ENCODE results near the gene SFT2D1.

Gene SFT2D1

DNA sequence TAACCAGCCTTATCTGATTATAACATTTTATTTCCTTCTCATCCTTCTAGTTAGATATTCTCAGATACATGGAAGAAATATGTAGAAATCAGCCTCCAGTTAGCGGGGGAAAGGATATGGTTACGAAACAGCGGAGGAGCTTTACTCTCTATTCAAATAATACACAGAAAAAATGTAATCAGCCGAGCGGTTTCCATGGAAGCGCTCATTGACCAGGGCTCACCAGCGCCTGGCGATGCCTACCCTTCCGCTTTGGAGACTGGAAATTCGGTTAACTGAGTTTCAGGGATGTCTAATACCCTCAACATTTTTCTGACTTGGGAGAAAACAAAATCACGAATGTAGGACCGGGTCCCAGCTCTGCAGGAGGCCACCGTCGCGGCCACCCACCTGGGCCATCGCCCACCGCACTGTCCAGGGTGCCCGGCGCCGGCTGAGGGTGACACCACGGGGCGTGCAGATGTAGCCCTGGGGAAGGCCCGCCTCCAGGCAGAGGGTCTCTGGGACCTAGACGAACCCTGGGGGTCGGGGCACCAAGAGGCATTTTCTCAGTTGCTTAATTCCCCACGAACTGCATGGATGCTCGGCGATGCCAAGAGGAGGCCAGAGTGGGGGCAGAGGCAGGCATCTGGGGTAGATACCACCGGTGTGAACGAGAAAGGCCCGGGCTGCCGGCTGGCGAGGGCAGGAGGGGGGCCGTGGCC is 35.8 kb downstream of the SFT2D1 start:
- no peak for DNase-seq

DNA sequence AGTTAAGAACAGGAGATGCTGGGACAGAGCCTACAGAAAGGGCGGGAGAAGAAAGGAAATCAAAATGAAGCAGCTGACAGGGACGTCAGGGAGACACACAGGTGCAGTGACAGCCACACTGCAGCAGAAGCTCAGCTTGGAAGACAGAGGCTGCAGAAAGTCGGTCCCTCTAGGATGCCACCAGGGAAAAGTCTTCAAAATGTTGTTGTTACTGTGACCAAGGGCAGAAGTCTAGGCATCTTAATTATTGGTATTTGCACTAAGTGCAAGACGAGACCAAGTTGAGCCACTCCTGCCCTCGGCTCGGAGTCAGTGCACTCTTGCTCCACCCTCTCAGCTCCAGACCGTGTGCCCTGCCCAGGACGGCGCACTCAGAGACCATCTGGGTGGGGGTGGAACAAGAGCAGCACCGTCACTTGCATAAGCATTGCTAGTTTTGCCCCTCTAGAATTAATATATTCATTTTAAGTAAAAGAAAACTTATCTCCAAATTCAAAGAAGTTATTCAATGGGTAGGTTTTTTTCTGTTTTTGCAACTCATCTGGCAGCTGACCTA is 36.7 kb downstream of the SFT2D1 start:
- no peak for DNase-seq

DNA sequence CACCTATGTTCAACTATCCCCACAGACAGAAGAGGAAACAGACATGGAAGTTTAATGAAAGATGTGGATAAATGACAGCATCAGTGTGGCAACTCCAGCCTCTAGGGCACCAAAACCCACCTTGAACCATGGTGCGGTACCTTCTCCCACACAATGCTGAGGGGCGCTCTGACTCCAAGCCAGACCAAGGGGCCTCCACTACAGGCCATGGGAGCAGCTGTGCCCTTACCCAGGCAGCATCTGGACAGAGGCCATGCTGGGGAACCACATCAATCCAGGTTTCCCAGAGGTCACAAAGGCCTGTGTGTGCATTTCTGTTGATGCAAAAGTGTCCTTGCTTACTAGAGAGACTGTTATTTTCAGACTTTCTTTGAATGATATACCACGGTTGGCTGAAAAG is 38.2 kb downstream of the SFT2D1 start:
- no peak for DNase-seq

DNA sequence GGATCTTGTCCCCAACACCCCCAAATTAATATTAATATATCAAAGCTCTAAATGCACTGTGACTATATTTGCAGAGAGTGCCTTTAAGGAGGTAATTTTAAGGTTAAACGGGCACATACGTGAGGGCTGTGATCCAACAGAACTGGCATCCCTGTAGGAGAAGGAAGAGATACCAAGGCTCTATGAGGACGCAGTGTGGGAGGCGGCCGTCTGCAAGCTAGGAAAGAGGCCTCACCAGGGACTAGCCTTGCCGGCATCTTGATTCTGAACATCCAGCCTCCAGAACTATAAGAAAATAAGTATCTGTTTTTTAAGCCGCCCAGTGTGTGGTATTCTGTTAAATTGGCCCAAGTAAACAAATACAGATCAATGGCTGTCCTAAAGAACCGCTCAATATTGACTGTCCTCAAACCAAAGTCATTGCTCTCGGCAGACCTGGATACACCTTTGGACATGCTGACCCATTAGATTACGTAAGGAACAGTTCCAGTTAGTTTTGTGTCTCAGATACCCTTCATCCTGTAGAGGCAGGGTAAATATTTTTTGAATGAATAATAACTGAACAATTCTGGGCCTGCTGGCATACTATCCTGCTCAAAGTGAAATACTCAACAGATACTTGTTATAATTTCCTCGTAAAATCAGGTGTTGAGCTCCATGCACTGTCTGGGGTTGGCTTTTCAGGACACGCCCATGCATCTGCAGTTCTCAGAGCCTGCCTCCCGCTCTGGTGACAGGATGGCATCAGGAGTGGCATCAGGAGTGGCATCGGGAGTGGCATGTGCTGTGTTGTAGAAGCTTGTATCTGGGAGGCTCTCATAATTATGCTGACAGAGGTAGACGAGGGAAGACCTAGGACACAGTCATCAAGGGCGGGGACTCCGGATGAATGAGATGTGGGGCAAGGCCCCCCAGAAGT is 40.5 kb downstream of the SFT2D1 start:
- DNase-seq, result no peak

DNA sequence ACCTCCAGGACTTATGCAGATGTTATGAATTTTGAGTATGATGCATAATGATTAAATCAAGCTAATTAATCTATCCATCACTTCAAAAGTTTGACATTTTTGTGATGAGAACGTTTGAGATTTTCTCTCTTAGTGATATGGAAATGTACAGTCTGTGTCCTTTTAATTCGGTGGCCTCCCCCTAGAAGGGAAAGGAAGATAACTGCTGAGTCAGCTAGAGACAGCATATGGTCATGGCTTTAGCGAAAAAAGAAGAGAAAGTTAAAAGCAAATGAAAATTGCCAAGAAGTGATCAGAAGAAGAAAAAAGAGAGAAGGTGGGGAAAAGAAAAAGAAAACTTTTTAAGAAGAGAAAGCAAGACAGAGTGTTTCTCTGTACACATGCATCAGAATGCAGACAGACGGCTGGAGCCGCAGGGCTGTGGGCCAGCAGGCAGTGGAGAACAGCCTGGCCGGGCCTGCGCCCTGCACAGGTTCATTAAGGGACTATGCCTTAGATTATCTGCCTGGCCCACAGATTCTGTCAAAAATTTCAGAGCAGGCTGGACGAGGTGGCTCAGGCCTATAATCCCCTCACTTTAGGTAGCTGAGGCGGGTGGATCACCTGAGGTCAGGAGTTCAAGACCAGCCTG is 41.9 kb downstream of the SFT2D1 start:
- DNase-seq, result no peak

DNA sequence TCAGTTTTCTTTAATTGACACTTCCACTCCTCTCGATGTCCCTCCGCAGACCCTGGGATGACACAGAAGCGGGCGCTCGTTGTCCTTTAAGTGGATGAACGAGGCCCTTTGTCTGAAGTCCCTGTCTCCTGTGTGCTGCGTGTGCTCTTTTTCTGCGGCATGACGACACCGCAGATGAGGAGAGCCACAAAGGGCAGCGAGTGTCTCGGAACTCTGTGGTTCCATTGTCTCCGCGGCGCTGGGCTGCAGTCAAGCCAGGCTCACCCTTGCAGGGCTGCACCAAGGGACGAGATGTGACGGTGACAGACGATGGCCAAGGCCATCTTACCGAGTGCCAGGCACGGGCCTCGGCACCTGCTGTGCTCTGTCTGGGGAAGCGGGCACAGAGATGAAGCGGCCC is 44.7 kb downstream of the SFT2D1 start:
- no peak for DNase-seq

DNA sequence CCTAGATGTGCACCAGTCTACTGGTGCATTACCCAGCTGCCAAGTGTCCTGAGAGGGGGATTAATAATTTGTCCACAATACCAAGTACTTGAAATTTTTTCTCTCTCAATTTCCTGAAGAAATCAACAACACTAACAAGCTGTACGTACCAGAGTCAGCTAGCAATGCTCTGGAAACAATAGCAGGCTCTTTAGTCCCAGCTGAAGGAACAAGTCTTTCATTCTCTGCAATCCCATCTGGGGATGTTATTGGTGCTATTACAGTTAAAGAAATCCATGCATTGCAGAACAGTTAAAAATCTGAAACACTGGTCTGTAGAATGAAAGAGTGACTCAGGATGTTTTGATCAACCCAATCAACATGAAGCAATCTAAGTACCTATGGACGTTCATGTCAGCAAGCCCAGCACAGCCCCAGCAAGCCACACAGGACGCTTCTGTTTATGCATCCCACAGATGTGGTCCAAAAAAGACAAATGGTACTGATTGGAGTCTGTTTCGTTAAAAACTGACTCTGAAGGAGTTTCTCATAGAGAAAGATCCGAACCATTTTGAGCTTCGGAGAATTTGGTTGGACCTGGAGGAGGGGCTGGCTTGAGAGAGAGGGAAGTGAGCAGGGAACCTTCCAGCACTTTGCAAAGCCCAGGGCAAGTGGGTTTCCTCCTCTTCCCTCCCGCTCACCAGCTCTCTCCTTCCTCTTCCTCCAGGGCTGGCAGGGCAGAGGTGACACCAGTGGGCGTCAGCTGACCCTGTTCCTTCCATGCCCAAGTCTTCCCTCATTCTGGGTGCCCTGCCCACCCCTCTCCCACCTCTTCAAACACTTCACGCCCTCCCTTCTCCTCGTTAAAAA is 46.1 kb downstream of the SFT2D1 start:
- DNase-seq, result no peak

DNA sequence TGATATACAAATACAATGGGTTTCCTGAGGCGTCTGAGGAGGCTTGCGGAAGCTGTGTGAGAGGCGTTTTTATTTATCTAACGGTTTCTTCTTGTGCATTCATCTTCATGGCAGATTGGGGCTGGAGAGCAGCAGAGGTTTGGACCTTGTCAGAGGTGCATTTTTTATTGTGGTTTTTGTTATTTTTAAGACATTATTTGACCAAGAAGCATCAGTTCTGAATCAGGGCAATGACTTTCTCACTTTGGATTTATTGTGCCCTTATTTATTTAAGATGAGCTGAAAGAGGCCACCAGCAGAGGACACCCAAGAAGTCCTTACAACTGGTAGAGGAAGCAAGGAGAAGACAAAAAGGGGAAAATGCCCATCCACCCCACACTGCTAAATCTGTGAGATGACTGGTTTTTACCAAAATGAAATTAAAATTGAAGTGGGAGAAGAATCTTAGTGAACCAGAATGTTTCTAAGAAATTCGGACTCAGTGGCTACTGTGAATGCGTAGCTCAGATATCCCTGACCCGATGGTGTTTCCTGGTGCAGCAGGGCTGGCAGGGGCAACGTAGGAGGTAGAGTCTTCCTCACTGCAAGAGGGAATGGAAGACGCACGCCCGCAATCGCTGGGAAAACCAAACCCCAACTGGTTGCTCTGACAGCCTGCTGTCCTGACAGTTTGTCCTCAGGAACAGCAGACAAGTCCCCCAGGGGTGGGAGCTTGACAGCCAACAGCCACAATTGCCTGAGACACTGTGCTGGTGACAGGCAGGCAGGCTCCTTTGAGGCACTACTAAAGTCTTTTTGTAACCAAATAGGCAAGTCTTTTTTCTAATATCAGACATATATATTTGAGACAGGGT is 48.4 kb downstream of the SFT2D1 start:
- DNase-seq, result no peak

DNA sequence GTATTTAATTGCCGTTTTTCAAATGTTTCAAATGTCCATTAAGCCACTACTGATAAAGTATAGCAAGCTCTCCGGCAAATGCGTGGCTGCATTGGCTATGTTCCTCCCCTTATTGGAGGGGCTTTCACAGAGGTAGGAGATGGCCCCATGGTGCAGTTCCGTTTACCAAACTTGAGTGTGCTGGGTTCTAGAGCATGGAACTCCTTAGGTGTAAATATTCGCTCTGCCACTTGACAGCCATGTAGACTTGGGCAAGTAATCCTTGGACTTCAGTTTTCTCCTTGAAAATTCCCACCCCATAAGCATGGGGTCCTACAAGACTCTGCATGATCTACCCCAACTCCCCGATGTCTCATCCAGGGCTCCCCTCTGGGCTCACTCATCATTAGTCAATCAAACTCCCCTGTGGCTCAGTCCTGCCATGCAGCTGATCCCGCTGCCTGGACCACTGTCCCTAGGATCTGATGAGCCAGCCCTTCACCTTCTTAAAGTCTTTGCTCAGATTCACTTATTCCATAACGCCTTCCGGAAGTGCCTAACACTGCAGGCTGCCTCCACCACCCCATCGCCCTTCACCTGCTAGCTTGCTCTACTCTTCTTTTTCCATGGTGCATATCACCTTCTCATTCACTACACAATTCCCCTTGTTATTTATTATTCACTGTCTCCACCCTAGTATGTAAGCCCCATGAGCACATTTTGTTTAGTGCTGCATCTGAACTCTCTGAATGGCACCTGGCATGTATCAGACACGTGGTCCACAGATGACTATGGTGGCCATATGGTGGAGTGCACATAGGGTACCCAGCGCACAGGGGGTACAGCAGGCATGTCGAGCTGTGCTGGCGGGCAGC is 52.9 kb downstream of the SFT2D1 start:
- no peak for DNase-seq

DNA sequence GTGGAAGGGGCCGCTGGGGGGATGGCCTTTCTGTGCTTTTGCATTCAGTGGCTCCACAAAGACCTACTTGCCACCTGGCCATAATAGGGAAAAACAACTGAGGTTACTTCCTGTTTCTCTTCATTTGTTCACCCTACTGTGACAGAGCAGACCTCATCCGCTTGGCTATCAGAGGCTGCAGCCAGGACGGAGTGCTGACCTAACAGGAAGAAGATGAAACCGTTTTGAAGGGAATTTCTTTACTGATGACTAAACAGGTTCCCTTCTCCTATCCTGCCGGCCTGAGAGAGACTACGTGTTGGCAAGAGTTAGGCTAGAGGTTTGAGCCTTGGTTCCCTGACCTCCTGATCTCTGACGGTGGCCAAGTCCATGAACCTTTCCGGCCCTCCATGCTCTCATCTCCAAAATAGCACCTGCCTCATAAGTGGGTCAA is 55.5 kb downstream of the SFT2D1 start:
- no peak for DNase-seq

DNA sequence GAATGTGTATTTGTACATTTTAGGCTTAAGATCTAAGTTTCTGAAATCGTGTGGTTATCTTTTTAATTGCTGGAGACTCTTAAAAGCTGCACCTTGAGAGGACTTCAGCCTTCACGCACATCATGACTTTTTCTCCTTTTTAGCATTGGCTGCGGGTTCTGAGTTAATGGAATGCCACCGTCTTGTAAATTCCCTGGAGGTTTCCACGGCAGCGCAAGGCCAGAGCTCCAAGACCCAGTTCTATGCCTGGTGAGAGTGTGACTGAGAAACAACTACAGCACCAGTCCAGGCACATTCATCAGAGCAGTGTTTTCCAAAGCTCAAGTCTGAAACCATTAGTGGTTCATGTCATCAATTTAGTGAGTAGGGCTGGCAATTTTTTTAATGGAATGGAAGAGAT is 57.1 kb downstream of the SFT2D1 start:
- DNase-seq, result no peak

DNA sequence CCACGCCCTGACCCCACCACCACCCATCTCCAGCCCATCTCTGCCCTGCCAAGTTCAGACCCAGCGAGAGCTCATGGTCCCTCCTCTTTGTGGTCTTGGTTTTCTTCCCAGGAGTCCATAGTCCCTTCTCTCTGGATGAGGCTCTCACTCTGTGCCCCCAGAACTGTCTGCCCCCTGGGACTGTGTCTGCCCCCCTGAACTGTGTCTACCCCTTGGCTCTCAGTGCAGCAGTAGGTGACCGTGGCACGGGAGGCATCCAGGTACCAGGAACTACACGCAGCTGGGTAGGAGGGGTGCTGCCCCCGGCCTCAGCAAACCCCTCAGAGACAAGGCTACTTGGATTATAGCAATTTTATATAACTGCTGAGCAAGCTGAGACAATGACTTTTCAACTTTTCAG is 57.7 kb downstream of the SFT2D1 start:
- no peak for DNase-seq

DNA sequence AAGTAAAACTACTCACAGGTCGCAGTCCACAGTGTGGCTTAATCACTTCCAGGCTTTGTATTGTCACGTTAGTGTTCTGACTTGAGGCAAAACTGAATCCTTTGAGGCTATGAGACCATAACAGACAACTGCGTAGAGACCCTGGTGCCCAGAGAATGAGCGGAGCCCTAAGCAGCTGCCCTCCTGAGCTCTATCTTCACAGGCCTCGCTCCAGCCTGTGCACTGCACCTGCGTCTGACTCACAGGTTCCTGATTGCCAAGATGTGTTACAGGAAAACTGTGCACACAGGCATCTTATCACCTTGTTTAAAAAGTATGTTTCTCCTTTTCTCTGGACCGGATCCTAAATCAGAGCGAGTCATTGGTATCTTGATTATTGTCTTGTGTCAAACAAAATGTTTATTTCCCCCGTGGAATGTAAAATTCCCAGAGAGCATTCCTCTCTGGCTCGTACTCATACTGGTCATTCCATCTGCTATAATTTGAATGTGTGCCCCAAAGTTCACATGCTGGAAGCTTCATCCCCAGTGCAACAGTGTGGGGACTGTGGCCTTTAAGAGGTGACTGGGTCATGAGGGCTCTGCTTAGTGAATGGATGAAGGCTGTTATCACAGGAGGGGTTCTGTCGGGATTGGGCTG is 59.8 kb downstream of the SFT2D1 start:
- DNase-seq, result peak; percentile 8

DNA sequence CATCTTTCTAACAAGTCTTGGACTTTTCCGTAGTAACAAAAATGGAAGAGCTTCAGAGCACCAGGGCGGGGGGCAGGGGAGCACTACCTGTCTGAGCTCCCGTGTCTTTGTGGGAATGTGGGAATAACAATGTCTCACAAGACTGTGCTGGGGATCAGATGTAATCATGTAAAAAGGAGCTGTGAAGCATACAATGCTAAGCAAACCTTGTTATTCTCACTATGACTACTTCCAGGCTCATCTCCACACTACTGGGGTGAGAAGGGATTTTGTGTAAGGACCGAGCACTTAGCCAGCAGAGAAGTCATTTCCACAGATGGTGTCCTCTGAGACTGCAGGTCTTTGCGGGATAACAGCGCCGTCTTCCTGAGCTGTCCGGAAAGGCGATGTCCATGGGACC is 61.2 kb downstream of the SFT2D1 start:
- DNase-seq, result no peak

DNA sequence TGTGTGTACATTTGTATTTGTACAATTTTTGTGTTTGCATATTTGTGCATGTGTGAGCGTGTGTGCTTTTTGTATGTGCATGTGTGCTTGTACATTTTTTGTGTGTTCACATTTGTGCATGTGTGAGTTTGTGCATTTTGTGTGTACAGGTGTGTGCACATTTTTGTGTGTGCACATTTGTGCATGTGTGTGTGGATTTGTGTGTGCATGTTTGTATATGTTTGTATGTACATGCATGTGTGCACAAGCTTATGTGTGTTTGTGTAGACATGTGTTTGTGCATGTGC is 63.0 kb downstream of the SFT2D1 start:
- no peak for DNase-seq

DNA sequence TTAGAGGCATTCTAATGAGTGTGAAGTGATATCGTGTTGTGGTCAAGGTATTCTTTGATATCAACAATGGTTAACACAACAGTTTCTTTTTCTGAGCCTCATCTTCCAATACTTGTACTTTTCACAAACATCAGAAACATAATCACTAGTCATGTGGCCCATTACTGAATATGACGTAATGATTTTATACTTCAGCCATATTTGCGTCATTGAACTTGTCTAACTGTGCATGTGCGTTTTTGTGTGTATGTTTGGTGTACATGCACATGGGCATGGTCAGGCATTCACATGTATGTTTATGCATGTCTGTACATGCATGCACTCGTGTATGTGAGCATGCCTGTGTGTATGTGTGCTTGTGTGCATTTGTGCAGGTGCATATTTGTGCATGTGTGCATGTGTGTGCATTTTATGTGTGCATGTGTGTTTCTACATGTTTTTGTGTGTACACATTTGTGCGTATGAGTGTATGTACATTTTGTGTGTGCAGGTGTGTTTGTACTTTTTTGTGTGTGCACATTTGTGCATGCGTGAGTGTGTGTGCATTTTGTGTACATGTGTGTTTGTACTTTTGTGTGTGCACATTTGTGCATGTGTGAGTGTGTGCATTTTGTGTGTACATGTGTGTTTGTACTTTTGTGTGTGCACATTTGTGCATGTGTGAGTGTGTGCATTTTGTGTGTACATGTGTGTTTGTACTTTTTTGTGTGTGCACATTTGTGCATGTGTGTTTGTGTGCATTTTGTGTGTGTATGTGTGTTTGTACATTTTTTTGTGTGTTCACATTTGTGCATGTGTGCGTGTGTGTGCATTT is 63.6 kb downstream of the SFT2D1 start:
- DNase-seq, result no peak

DNA sequence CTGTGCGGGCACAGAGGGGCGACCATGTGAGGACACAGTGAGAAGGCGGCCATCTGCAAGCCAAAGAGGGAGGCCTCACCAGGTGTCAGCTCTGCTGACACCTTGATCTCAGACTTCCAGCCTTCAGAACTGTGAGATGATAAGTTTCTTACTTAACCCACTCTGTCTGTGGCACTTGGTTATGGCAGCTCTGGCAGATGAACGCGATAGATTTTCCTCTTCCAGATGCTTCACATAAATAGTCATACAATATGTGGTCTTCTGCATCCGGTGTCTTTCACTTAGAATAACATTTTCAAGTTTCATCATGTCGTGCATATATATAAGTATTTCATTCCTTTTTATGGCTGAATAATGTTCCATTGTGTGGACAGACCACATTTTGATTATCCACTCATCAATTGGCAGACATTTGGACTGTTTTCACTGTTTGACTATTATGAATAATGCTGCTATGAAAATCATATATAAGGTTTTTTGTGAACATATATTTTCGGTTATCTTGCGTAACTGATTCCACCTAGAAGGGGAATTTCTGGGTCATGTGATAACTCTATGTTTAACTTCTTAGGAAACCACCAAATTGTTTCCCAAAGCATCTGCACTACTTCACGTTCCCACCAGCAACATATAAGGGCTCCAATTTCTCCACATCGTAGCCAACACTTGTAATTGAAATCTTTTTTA is 64.3 kb downstream of the SFT2D1 start:
- DNase-seq, result no peak

DNA sequence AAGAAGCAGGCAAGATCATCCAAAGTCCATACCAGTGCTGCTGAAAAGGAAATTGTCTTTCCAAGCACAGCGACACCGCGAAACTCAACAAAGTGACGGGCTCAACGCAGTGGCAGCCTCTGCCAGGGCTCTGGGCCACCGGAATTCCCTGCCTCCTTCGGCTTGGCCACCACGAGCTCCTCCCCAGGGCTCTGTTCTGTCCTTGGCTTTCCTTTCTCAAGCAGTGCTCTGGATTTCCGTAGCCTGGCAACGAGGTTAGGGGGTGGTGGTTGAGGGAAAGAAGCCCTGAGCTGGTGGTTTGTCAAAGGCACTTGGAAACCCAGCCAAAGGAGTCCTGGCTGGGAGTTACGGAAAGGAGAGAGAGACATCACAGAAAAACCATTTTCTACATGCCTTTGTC is 65.3 kb downstream of the SFT2D1 start:
- no peak for DNase-seq

DNA sequence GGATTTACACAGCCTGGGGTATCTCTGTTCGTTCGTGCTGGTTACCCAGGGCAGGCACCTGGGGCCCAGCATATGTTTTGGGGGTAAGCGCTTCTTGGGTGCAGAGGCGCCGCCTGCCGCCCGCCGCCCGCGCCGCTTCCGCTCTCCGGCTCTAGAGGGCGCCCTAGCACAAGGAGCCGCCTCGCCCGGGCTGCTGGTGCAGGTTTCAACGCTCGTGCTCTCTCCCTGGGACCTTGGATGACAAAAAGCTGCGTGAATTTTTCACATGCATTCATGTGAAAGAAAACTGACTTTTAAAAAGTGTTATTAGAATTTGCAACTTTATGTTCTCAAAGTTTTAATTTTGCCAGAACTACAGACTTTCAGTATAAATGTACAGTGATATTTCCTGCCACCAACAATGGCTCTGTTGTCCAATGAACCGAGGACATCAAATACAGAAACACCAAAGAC is 66.6 kb downstream of the SFT2D1 start:
- DNase-seq, result peak; percentile 24
